ENCODE measurements around the gene MAPK10.
A peak's percentile ranks its signal among the peaks of the same experiment; 100 is the strongest.

- TF ChIP-seq CTCF (conservative IDR thresholded peaks at IDR 0.05; ENCODE audit: low read depth, low read length) (peak; percentile 46; the same call in 1 of the 2 replicates), EZH2 (IDR thresholded peaks at IDR 0.05; ENCODE audit: low read length, unreplicated experiment) (no peak), EZH2phosphoT487 (IDR thresholded peaks at IDR 0.05; ENCODE audit: borderline replicate concordance, low read length) (no peak)
These were observed 395.6 kb downstream of the MAPK10 start for GRCh38 chr4:85964298-85964697.

Measured in PC-3 (cell line).